GM23248 (cell line): ENCODE measurements around the gene ATP6AP1. TPM values are rescaled to one million over a fixed set of nuclear protein-coding genes. Genes with fewer than 3 reads are reported as not detected.

Experiments used
- DNase-seq: peaks from one replicate; pipeline ENCODE4 v3.0.0-alpha.2; 2015
- H2AFZ ChIP-seq: fragments of 200-600 bp; sonication (generic); 2 replicates; pipeline ENCODE4 v1.6.1; 2016; ENCODE audit warnings: antibody characterized with exemption
- H3F3A ChIP-seq: fragments of 200-600 bp; sonication (generic); 2 replicates; pipeline ENCODE4 v1.6.1; 2016; ENCODE audit warnings: mild to moderate bottlenecking, antibody characterized with exemption, mixed run types; ENCODE audit not compliant: insufficient read depth
- H3K27ac ChIP-seq: fragments of 200-600 bp; sonication (generic); 2 replicates; pipeline ENCODE4 v1.5.1; 2016; ENCODE audit warnings: mild to moderate bottlenecking
- H3K27me3 ChIP-seq: fragments of 200-600 bp; sonication (generic); replicated peaks from 2 replicates; pipeline ENCODE4 v1.6.1; 2016; ENCODE audit warnings: mild to moderate bottlenecking; ENCODE audit not compliant: insufficient read depth
- H3K36me3 ChIP-seq: fragments of 200-600 bp; sonication (generic); 2 replicates; pipeline ENCODE4 v1.6.1; 2016; ENCODE audit warnings: low read depth, mild to moderate bottlenecking
- H3K4me1 ChIP-seq: fragments of 200-600 bp; sonication (generic); 2 replicates; pipeline ENCODE4 v1.6.1; 2016; ENCODE audit warnings: mild to moderate bottlenecking; ENCODE audit not compliant: insufficient read depth
- H3K4me2 ChIP-seq: fragments of 200-600 bp; sonication (generic); one replicate; pipeline ENCODE4 v1.6.1; 2016; ENCODE audit warnings: mild to moderate bottlenecking; ENCODE audit not compliant: unreplicated experiment
- H3K4me3 ChIP-seq: fragments of 200-600 bp; sonication (generic); 2 replicates; pipeline ENCODE4 v1.5.1; 2016; ENCODE audit warnings: mild to moderate bottlenecking
- H3K79me2 ChIP-seq: fragments of 200-600 bp; sonication (generic); 2 replicates; pipeline ENCODE4 v1.6.1; 2016; ENCODE audit warnings: mild to moderate bottlenecking; ENCODE audit not compliant: insufficient read depth
- H3K9ac ChIP-seq: fragments of 200-600 bp; sonication (generic); 2 replicates; pipeline ENCODE4 v1.6.1; 2016; ENCODE audit warnings: mild to moderate bottlenecking
- H3K9me2 ChIP-seq: fragments of 200-600 bp; sonication (generic); 2 replicates; pipeline ENCODE4 v1.6.1; 2016; ENCODE audit warnings: mixed run types, mild to moderate bottlenecking, moderate library complexity; ENCODE audit not compliant: insufficient read depth
- H3K9me3 ChIP-seq: fragments of 200-600 bp; sonication (generic); one replicate; pipeline ENCODE4 v1.6.1; 2017; ENCODE audit warnings: low read depth
- H4K20me1 ChIP-seq: fragments of 200-600 bp; sonication (generic); 2 replicates; pipeline ENCODE4 v1.6.0; 2016; ENCODE audit not compliant: insufficient read depth
- EZH2 ChIP-seq: fragments of 200-600 bp; sonication (generic); IDR thresholded peaks from 2 replicates; pipeline ENCODE4 v1.6.1; 2018; ENCODE audit warnings: antibody characterized with exemption, mild to moderate bottlenecking; ENCODE audit not compliant: insufficient read depth, poor library complexity, severe bottlenecking
- EZH2phosphoT487 ChIP-seq: fragments of 200-600 bp; sonication (generic); IDR thresholded peaks from 2 replicates; pipeline ENCODE4 v1.6.1; 2018; ENCODE audit warnings: antibody characterized with exemption, moderate library complexity, mild to moderate bottlenecking, low read depth; ENCODE audit not compliant: insufficient read depth
- WGBS, 2 experiments: methylation state at CpG; one replicate each; pipeline ENCODE4 v1.1.6; 2015 to 2017; ENCODE audit warnings: low lambda C conversion rate in 2 of 2, low coverage in 1 of 2; ENCODE audit errors: missing lambda C conversion rate in 2 of 2; 5-methylcytosine and 5-hydroxymethylcytosine counted together
- in situ Hi-C: fragments of 300-500 bp; cut with MboI; formaldehyde crosslinking; loops from 2 replicates; pipeline ENCODE4 v1.15.0; 2020
- microRNA-seq: library from miRNA; unstranded; fragments of <30 nt; microRNA quantifications from one replicate; pipeline ENCODE4, GENCODE V29; 2016; ENCODE audit warnings: borderline number of aligned reads
- polyA plus RNA-seq: library from polyadenylated mRNA; unstranded; fragments of >200 nt; fragmentation: Nextera tagmentation; extraction: Ambion mirVana; gene quantifications from 2 replicates; pipeline ENCODE4 v1.2.1, GENCODE V29; 2016
- small RNA-seq: library from RNA; depleted of rRNA; stranded (forward); fragments of <200 nt; gene quantifications from one replicate; pipeline ENCODE3, GENCODE V24; 2014; ENCODE audit warnings: low read depth, low replicate concordance
- total RNA-seq: library from RNA; depleted of rRNA; stranded (reverse); fragments of >200 nt; shearing (Covaris generic); gene quantifications from 2 replicates; pipeline ENCODE4 v1.2.3, GENCODE V29; 2014; rRNA removed

Gene ATP6AP1
- total and polyA plus RNA-seq, 2 experiments from 2014 or later, result 73.2 to 156 TPM

- peak; percentile 58 for DNase-seq
- peak overlapping the region; percentile 68 for H3K4me2 ChIP-seq
- peak overlapping the region; percentile 78 for H3K4me3 ChIP-seq
- H3K79me2 ChIP-seq, result peaks cover 27% of the 10 kb centered on the region
- no peaks in the 10 kb centered on the region for H4K20me1 ChIP-seq
- H3K36me3 ChIP-seq, result no peaks in the 10 kb centered on the region
- H2AFZ ChIP-seq, result peak overlapping the region; percentile 56; the same call in 1 of the 2 replicates
- H3K27me3 ChIP-seq, result no peaks in the 10 kb centered on the region
- TF ChIP-seq EZH2phosphoT487 (no peak), EZH2 (no peak)
- 0 to 2% methylated on average over 2 to 10 of the region's 35 CpGs for WGBS, 2 experiments
- no peaks in the 10 kb centered on the region for H3K9me3 ChIP-seq
- H3F3A ChIP-seq, result no peaks in the 10 kb centered on the region
- H3K9ac ChIP-seq, result peak overlapping the region; percentile 80
- H3K27ac ChIP-seq, result peak overlapping the region; percentile 39
- no peaks in the 10 kb centered on the region for H3K4me1 ChIP-seq
- H3K9me2 ChIP-seq, result no peaks in the 10 kb centered on the region
- in situ Hi-C loops, result no loop called here
Measured at GRCh38 chrX:154486052-154486395, 57.5 kb downstream of the ATP6AP1 start.

Small RNAs within 50 kb of the gene (microRNA-seq; reads per million reads assigned to microRNA genes)
- gene MIR6858, result 3.6 reads per million

Small RNAs within 50 kb of the gene (small RNA-seq; reads per million reads assigned to genes)
- not detected for gene MIR6858
- not detected for gene SNORA70

Other genes with a start within 250 kb of the ATP6AP1 start
- not detected in 2 replicates for gene OPN1MW, start 246.1 kb upstream of the ATP6AP1 start, total RNA-seq
- gene OPN1MW, start 246.1 kb upstream of the ATP6AP1 start, polyA plus RNA-seq, result not detected in 2 replicates
- not detected in 2 replicates for gene OPN1MW2, start 208.9 kb upstream of the ATP6AP1 start, total RNA-seq
- gene OPN1MW2, start 208.9 kb upstream of the ATP6AP1 start, polyA plus RNA-seq, result not detected in 2 replicates
- not detected in 2 replicates for gene OPN1MW3, start 171.1 kb upstream of the ATP6AP1 start, total RNA-seq
- gene OPN1MW3, start 171.1 kb upstream of the ATP6AP1 start, polyA plus RNA-seq, result not detected in 2 replicates
- gene TEX28, start 133.6 kb upstream of the ATP6AP1 start, total RNA-seq, result not detected in 2 replicates
- not detected in 2 replicates for gene TEX28, start 133.6 kb upstream of the ATP6AP1 start, polyA plus RNA-seq
- not detected in 2 replicates for gene TKTL1, start 132.9 kb upstream of the ATP6AP1 start, total RNA-seq
- gene TKTL1, start 132.9 kb upstream of the ATP6AP1 start, polyA plus RNA-seq, result not detected in 2 replicates
- gene FLNA, start 54.0 kb upstream of the ATP6AP1 start, total RNA-seq, result 2,857 and 2,903 TPM in 2 replicates
- 1,377 and 1,379 TPM in 2 replicates for gene FLNA, start 54.0 kb upstream of the ATP6AP1 start, polyA plus RNA-seq
- 39.7 TPM in 2 replicates for gene EMD, start 49.4 kb upstream of the ATP6AP1 start, total RNA-seq
- gene EMD, start 49.4 kb upstream of the ATP6AP1 start, polyA plus RNA-seq, result 86.6 and 96.0 TPM in 2 replicates
- gene RPL10, start 30.3 kb upstream of the ATP6AP1 start, total RNA-seq, result 3,014 and 6,561 TPM in 2 replicates
- 1,381 and 1,435 TPM in 2 replicates for gene RPL10, start 30.3 kb upstream of the ATP6AP1 start, polyA plus RNA-seq
- gene DNASE1L1, start 19.4 kb upstream of the ATP6AP1 start, total RNA-seq, result 60.7 TPM in 2 replicates
- 16.6 and 17.0 TPM in 2 replicates for gene DNASE1L1, start 19.4 kb upstream of the ATP6AP1 start, polyA plus RNA-seq
- 17.6 and 38.8 TPM in 2 replicates for gene TAFAZZIN, start 17.1 kb upstream of the ATP6AP1 start, total RNA-seq
- 18.2 and 20.5 TPM in 2 replicates for gene TAFAZZIN, start 17.1 kb upstream of the ATP6AP1 start, polyA plus RNA-seq
- 196 and 228 TPM in 2 replicates for gene GDI1, start 8.5 kb downstream of the ATP6AP1 start, total RNA-seq
- gene GDI1, start 8.5 kb downstream of the ATP6AP1 start, polyA plus RNA-seq, result 82.2 and 87.1 TPM in 2 replicates
- 52.5 and 54.7 TPM in 2 replicates for gene FAM50A, start 15.5 kb downstream of the ATP6AP1 start, total RNA-seq
- gene FAM50A, start 15.5 kb downstream of the ATP6AP1 start, polyA plus RNA-seq, result 122 and 125 TPM in 2 replicates
- gene PLXNA3, start 29.6 kb downstream of the ATP6AP1 start, total RNA-seq, result 25.9 and 30.7 TPM in 2 replicates
- 26.7 and 35.1 TPM in 2 replicates for gene PLXNA3, start 29.6 kb downstream of the ATP6AP1 start, polyA plus RNA-seq
- gene LAGE3, start 50.6 kb downstream of the ATP6AP1 start, total RNA-seq, result 42.9 and 44.0 TPM in 2 replicates
- 49.2 and 49.7 TPM in 2 replicates for gene LAGE3, start 50.6 kb downstream of the ATP6AP1 start, polyA plus RNA-seq
- gene UBL4A, start 57.9 kb downstream of the ATP6AP1 start, total RNA-seq, result 36.8 and 53.0 TPM in 2 replicates
- gene UBL4A, start 57.9 kb downstream of the ATP6AP1 start, polyA plus RNA-seq, result 42.4 and 45.2 TPM in 2 replicates
- 48.3 and 61.0 TPM in 2 replicates for gene SLC10A3, start 62.0 kb downstream of the ATP6AP1 start, total RNA-seq
- 49.4 and 50.8 TPM in 2 replicates for gene SLC10A3, start 62.0 kb downstream of the ATP6AP1 start, polyA plus RNA-seq
- 27.8 and 43.6 TPM in 2 replicates for gene FAM3A, start 87.6 kb downstream of the ATP6AP1 start, total RNA-seq
- 35.2 and 35.7 TPM in 2 replicates for gene FAM3A, start 87.6 kb downstream of the ATP6AP1 start, polyA plus RNA-seq
- gene G6PD, start 118.2 kb downstream of the ATP6AP1 start, total RNA-seq, result 55.0 and 66.0 TPM in 2 replicates
- 42.5 and 44.3 TPM in 2 replicates for gene G6PD, start 118.2 kb downstream of the ATP6AP1 start, polyA plus RNA-seq
- 18.0 and 25.9 TPM in 2 replicates for gene IKBKG, start 118.9 kb downstream of the ATP6AP1 start, total RNA-seq
- 26.2 and 29.5 TPM in 2 replicates for gene IKBKG, start 118.9 kb downstream of the ATP6AP1 start, polyA plus RNA-seq
- not detected in 2 replicates for gene CTAG1A, start 156.5 kb downstream of the ATP6AP1 start, total RNA-seq
- gene CTAG1A, start 156.5 kb downstream of the ATP6AP1 start, polyA plus RNA-seq, result not detected in 2 replicates
- gene CTAG1B, start 190.6 kb downstream of the ATP6AP1 start, total RNA-seq, result not detected in 2 replicates
- not detected in 2 replicates for gene CTAG1B, start 190.6 kb downstream of the ATP6AP1 start, polyA plus RNA-seq
- not detected in 2 replicates for gene CTAG2, start 224.9 kb downstream of the ATP6AP1 start, total RNA-seq
- gene CTAG2, start 224.9 kb downstream of the ATP6AP1 start, polyA plus RNA-seq, result not detected in 2 replicates